SIG-M5 (cell line): ENCODE measurements around the gene RAMAC.
"Not testable (repeated sequence)": the region's sequence is repeated elsewhere in the genome, so short reads cannot be mapped to it uniquely, and the experiment has no call there.

Source experiments
- DNase-seq: peaks from one replicate; lab custom pipeline; 2025; lab: John Stamatoyannopoulos, UW

The RAMAC gene

DNA sequence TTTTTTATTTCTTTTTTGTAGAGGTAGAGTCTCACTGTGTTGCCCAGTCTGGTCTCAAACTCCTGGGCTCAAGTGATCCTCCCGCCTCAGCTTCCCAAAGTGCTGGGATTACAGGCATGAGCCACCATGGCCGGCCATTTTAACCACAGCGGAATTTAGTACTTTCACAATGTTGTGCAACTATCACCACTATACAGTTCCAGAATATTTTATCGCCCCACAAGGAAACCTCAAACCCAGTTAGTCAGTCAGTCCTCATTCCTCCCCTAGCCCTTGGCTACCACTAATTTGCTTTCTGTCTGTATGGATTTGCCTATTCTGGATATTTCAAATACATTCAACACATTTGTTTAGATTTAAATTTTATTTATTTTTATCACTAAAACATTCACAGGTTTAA lies 17.9 kb upstream of the RAMAC start:
- DNase-seq = no peak

- no peak for DNase-seq
These were observed 16.7 kb upstream of the RAMAC start for GRCh38 chr15:82969353-82969752.

DNA sequence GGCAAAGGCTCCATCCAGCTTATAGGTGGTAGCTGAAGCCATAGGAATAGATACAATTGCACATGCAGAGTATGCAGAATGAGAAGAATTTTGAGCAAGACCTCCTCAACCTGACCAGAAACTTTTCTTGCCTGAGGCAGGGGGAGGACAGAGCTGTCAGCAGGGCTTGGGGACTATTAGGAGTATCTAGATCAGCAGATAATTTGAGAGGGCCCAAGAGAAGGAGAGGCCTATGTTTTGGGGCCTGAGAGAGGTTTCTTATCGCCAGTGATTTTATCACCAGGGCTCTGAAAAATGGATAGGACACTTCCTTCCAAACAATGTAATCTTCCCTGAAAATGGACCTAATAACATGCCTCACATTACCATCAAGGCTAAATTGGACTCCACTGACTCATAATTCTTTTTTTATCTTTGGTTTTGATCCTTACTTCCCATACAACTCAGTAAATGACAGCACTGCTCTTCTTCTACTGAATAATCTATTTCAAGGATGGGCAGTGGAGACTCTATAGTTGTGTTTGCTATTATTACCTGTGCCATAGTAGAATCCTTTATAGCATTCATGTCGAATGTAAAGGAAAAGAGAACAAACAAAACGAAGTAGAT lies 15.8 kb upstream of the RAMAC start:
- no peak for DNase-seq

GRCh38 chr15:82970696-82971095 lies 15.3 kb upstream of the RAMAC start:
- DNase-seq = no peak

GRCh38 chr15:82971218-82971984 lies 14.6 kb upstream of the RAMAC start:
- DNase-seq = no peak

- DNase-seq = no peak
These were observed 13.0 kb upstream of the RAMAC start for GRCh38 chr15:82972990-82973389.

DNA sequence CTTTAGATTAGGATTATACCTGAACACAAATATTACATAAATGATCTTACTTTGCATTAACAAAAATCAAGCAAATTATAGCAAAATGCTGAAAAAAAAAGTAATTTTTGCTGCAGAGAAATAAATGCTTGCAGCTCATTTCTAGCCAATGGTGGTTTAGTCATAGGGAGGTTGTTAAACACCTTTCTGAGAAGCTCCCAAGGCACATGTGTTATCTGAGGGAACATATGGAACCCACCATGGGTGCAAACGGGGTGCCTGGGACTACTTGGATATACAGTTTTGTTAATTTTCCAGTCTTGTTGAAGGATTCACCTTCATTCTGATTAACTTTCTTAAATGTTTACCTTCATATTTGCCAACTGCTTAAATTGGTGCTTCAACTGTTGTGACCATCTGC lies 8.9 kb upstream of the RAMAC start:
- DNase-seq = no peak

- DNase-seq = no peak
These were observed 7.6 kb upstream of the RAMAC start for GRCh38 chr15:82978438-82978837.

- DNase-seq = no peak
These were observed 6.3 kb upstream of the RAMAC start for GRCh38 chr15:82979726-82980125.

DNA sequence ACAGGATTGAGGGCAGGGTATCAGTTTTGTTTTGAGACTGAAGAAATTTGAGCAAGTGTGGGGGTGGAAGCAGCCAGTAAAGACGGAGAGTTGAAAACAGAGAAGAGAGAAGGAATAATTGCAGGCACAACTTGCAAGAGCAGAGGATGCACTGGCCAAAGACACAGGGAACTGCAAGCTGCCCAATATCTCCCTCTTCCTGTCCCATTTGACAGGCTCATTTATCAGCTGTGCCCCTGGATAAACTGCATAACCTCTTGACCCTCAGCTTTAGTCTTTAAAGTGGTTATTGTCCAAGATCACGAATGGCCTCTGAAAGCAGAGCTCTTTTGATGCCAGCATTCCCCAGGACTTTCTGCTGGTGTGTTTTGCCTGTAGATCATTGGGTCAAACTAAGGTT lies 5.0 kb upstream of the RAMAC start:
- no peak for DNase-seq

- no peak for DNase-seq
These were observed 401 bp downstream of the RAMAC start for GRCh38 chr15:82986442-82986780.

DNA sequence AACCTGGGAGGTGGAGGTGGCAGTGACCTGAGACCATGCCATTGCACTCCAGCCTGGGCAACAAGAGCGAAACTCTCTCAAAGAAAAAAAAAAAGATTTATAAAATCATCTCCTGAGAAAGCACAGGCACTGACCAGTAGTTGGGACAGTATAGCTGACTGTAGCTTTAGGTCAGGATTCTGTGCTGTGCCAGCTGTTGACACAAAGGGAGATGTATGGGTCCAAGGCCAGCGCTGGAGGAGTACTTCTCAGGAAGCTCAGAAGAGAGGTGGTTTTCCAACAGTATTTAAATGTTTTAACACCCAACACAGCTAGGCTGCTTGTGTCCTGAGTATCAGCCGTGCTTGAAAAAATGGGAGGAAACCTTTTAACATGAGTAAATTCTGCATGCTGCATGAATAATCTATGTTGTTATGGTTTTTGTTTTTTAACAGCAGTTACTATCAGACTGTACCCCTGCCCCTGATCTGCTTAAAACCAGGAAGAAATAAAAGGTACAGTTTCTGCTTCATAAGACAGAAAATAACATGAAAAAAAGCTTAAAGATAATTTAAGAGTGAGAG lies 6.5 kb downstream of the RAMAC start:
- DNase-seq = no peak

- DNase-seq = no peak
These were observed 7.1 kb downstream of the RAMAC start for GRCh38 chr15:82993144-82993543.

GRCh38 chr15:82995076-82995475 lies 9.1 kb downstream of the RAMAC start:
- no peak for DNase-seq

GRCh38 chr15:82995938-82996337 lies 9.9 kb downstream of the RAMAC start:
- DNase-seq = no peak

DNA sequence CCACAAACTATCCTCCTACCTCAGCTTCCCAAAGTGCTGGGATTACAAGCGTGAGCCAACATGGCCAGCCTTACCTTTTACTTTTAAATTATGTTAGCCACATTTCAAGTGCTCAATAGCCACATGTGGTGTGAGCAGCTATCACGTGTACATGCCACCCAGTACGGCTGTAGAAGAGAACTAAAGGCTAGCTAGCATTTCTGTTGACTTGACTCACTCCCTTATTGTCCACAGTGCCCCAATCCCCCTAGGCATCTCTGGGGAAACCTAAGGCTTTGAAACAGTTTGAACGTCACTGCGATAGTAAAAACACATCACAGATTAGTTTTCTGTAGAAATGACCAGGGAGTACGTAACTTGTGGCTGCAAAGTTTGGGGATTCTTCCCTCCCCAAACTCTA lies 13.4 kb downstream of the RAMAC start:
- DNase-seq = no peak

DNA sequence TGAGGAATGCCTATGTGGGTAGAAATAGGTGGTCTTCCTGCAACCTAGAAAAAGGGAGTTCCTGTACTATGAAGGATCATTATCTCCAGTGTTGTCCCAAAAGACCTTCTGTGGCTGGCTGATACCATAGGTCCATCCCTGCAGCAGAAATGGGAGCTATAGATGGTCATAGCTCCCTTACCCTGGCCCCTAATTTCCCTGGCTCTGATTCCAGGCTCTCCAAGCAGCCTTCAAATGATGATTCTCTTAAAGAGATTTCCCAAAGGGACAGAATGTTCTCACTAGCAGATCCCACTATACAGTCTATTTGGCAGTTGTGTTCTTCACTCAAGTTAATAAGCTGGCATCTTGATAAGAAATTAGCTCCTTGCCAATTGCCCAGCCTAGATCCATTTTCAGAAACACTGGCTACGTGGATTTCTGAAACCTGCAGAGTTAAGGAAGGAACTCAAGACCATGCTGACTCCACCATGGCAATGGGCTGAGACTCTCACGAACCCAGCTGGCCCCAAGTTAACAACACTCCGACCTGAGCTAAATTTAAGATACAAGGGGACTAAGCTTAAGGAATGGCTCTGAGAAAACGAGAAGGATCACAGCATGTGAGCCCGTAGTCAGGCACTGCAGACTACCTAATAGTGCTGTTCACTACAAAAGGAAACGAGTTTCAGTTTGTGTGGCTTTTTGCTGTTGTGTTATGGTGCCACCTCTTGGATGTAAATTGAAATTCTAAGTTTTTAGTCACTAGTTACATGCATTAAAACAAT lies 14.1 kb downstream of the RAMAC start:
- DNase-seq = no peak

DNA sequence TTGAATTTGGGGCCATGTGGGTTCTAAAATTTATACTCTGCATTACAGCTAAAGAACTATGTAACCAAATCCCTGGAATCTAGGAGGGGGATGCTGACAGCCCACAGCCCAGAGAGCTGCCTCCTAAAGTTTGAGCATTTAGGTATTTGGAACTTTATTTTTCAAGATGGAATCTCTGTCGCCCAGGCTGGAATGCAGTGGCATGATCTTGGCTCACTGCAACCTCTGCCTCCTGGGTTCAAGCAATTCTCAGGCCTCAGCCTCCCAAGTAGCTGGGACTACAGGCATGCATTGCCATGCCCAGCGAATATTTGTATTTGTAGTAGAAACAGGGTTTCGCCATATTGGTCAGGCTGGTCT lies 14.6 kb downstream of the RAMAC start:
- not testable (repeated sequence) for DNase-seq

GRCh38 chr15:83010709-83011270 lies 24.8 kb downstream of the RAMAC start:
- no peak for DNase-seq

- DNase-seq = no peak
These were observed 25.5 kb downstream of the RAMAC start, which contains the start of gene C15orf40 for GRCh38 chr15:83011271-83012075. Gene C15orf40 (minus strand): TSS chr15:83011639. CDS start chr15:83011607, 32 bp downstream.

GRCh38 chr15:83012076-83012426 lies 26.0 kb downstream of the RAMAC start:
- no peak for DNase-seq

- no peak for DNase-seq
These were observed 26.6 kb downstream of the RAMAC start for GRCh38 chr15:83012636-83013035.
